ENCODE data around the gene EFHC1. TPM values are rescaled to one million over a fixed set of nuclear protein-coding genes. Genes with fewer than 3 reads are reported as not detected.

The EFHC1 gene
- total RNA-seq, 1 experiment from 2014 or later = 24.6 TPM

GRCh38 chr6:52534363-52534762, 114.2 kb downstream of the EFHC1 start:
- no peaks in the 10 kb centered on the region for H3K9me3 ChIP-seq (ENCODE audit: control insufficient read depth, insufficient read depth, low read depth, low read length)
- in situ Hi-C loops (cut with HindIII; ENCODE audit: low pct_unique_long_range_greater_than_20kb, low sequenced_read_pairs) = no loop called here
- ATAC-seq = no peak
- no peaks in the 10 kb centered on the region for H3K27me3 ChIP-seq (ENCODE audit: control insufficient read depth, insufficient read depth, low read length)
- no peak overlapping the region for H3K27ac ChIP-seq (ENCODE audit: low read length)
- H3K4me3 ChIP-seq (ENCODE audit: low read depth in 2 of 2, low read length in 2 of 2) = no peak overlapping the region
- POLR2A ChIA-PET = no interaction called here
- CTCF ChIA-PET = no interaction called here
- intact Hi-C loops (cut with micrococcal nuclease; ENCODE audit: unreplicated experiment) = no loop called here
- TF ChIP-seq POLR2AphosphoS5 (IDR thresholded peaks at IDR 0.05; ENCODE audit: low read depth, low read length) (no peak), CTCF (IDR thresholded peaks at IDR 0.05) (no peak), SIN3A (IDR thresholded peaks at IDR 0.05; ENCODE audit: borderline replicate concordance, insufficient read depth, low read depth, low read length) (no peak), TCF7L2 (IDR thresholded peaks at IDR 0.05; ENCODE audit: low read depth, low read length) (no peak), REST (IDR thresholded peaks at IDR 0.05; ENCODE audit: insufficient read depth in 1 of 2, low read depth in 2 of 2, low read length in 1 of 2) (no peak)
- H3K36me3 ChIP-seq (ENCODE audit: control insufficient read depth, insufficient read depth, low read length) = peaks cover 2% of the 10 kb centered on the region; the same call in 1 of the 2 replicates
- DNase-seq (ENCODE audit: low read depth, low spot score) = no peak
- no TSS peak for BruUV-seq (replicated peaks)
- H3K4me1 ChIP-seq (ENCODE audit: control insufficient read depth, insufficient read depth, low read length) = peaks cover 30% of the 10 kb centered on the region

- peaks cover 37% of the 10 kb centered on the region for H3K4me1 ChIP-seq (ENCODE audit: control insufficient read depth, insufficient read depth, low read length)
- ChIA-PET CTCF (interaction anchor here (0.7 kb wide), 1 partner anchor 51 kb away, joined by 3 read pairs; no protein-coding TSS in a partner anchor), POLR2A (no interaction called here)
- peaks cover 2% of the 10 kb centered on the region; the same call in 1 of the 2 replicates for H3K36me3 ChIP-seq (ENCODE audit: control insufficient read depth, insufficient read depth, low read length)
- ATAC-seq (no peak), DNase-seq (ENCODE audit: low read depth, low spot score) (no peak)
- no peaks in the 10 kb centered on the region for H3K9me3 ChIP-seq (ENCODE audit: control insufficient read depth, insufficient read depth, low read depth, low read length)
- no peak overlapping the region for H3K27ac ChIP-seq (ENCODE audit: low read length)
- H3K27me3 ChIP-seq (ENCODE audit: control insufficient read depth, insufficient read depth, low read length) = no peaks in the 10 kb centered on the region
- intact Hi-C loops (cut with micrococcal nuclease; ENCODE audit: unreplicated experiment) = no loop called here
- H3K4me3 ChIP-seq (ENCODE audit: low read depth in 2 of 2, low read length in 2 of 2) = no peak overlapping the region
- BruUV-seq (replicated peaks) = no TSS peak
- in situ Hi-C loops (cut with HindIII; ENCODE audit: low pct_unique_long_range_greater_than_20kb, low sequenced_read_pairs) = no loop called here
- TF ChIP-seq SIN3A (IDR thresholded peaks at IDR 0.05; ENCODE audit: borderline replicate concordance, insufficient read depth, low read depth, low read length) = no peak
- no peak for TF ChIP-seq POLR2AphosphoS5 (IDR thresholded peaks at IDR 0.05; ENCODE audit: low read depth, low read length)
- TF ChIP-seq CTCF (IDR thresholded peaks at IDR 0.05) = no peak
- no peak for TF ChIP-seq TCF7L2 (IDR thresholded peaks at IDR 0.05; ENCODE audit: low read depth, low read length)
- TF ChIP-seq REST (IDR thresholded peaks at IDR 0.05; ENCODE audit: insufficient read depth in 1 of 2, low read depth in 2 of 2, low read length in 1 of 2) = no peak
Observed at GRCh38 chr6:52534966-52535390, 114.8 kb downstream of the EFHC1 start.

All from Panc1 (cell line).